SK-N-DZ (cell line): ENCODE measurements around the gene STOML2.

Source experiments
- DNase-seq: peaks from one replicate; pipeline ENCODE4 v3.0.0-alpha.2; 2015; ENCODE audit warnings: low spot score

The STOML2 gene

DNA sequence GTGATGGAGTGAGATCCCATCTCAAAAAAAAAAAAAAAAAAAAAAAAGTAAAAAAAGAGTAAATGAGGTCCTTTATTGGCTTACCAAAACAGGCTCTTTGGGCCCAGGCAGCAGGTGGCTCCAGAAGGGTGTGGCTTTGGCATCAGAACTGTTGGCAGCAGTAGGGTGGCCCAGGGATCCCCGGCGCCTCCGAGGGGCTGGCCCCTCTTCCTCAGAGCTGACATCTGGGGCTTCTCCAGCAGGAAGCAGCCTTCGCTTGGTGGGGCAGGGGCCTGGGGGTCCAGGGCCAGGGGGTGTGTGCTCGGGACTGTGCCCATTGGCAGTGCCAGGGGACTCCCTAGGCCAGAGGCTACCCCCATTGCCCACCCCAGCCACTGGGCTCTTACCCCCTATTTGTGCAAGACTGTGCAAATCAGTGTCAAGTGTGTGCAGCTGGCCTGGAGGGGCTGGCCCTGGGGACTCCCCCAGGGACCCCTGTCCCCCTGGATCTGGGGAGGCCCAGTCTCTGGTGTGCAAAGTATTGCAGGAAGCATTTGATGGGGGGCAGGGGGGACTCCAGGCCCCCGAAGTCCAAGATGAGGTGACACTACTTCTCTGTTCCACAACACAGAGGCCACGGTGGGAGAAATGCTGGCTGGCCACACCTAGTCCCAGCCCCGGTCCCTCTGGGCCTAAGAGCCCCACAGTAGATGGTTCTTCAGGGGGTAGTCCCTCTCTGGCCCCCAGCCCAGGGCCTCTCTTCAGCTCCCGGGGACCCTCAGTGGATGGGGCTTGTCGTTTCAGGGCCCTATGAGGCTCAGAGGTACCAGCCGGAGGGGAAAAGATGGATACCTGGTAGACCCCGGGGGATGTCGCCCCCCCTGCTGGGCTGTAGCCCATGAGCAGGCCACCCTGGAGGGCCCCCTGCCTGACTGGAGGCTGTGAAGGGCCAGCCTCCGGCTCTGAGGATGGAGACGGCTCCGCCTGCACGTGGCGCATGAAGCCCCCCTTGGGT lies 4.7 kb upstream of the STOML2 start:
- no peak for DNase-seq

DNA sequence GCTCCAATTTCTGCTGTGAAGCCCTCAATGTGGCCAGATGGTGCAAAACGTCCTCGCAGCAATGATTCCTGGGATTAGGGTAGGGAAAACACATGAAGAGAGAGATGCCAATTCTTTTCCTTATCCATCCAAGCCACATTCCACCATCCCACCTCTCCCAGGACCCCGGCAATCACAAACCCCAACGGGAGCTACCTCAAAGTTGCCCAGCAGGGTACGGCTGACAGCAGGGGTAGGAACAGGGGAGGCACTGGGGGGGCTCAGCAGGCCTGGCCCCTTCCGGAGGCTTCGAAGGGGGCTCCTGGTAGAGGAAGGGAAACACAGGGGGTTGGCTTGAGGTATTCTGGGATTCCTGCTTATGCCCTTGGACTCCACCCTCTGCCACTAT lies 3.4 kb upstream of the STOML2 start:
- DNase-seq: no peak

- no peak for DNase-seq
Observed at GRCh38 chr9:35105571-35106342, 2.8 kb upstream of the STOML2 start.

GRCh38 chr9:35105126-35105525 lies 2.2 kb upstream of the STOML2 start:
- no peak for DNase-seq

- DNase-seq: no peak
Observed at GRCh38 chr9:35104586-35104985, 1.7 kb upstream of the STOML2 start.

DNA sequence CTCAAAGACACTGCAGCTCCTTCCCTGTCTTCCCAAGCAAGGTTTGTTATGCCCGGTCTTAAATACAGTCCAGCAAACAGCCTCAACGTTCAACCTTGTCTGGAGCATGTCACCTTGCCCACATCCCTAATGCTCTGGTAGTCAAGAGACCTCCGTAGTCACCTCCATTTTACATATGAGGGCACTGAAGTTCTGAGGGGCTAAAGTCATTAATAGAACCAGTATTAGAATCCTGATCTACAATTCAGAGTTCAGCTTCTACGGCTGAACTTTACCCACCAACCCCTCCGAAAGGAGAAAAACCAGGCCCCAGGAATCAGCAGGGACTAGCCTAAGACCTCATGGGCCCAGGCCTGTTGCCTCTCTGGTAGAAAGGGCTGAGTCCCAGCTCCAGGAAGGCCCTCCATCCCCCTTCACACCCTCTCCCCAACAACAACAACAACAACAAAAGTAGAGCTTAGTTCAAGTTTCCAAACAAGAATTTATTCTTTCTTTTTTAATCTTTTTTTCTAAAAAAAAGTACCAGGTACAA lies 795 bp upstream of the STOML2 start:
- DNase-seq: no peak

DNA sequence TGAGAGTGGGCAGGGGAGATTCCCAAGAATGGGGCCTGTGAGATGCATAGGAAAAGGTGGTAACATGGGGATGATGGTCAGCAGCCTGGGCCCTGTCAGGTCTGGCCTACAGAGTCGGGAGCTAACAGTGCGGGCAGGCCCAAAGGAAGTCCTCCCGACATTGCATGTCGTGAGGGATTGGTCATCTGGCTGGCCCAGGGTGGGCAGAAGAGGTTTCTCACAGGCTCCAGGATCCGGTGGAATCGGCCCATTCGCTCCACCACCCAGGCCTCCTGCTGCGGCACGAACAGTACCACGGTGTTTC lies 514 bp downstream of the STOML2 start:
- DNase-seq: no peak

- no peak for DNase-seq
Observed at GRCh38 chr9:35097573-35097972, 5.4 kb downstream of the STOML2 start.

- DNase-seq: peak; percentile 89
Observed at GRCh38 chr9:35096035-35096849, 6.7 kb downstream of the STOML2 start, which contains the start of gene PIGO. TSS of gene PIGO (minus strand) at chr9:35096591. CDS start at chr9:35095565, 1,026 bp downstream.

- no peak for DNase-seq
Observed at GRCh38 chr9:35091536-35091935, 11.4 kb downstream of the STOML2 start.

- no peak for DNase-seq
Observed at GRCh38 chr9:35089434-35089833, 13.5 kb downstream of the STOML2 start.

GRCh38 chr9:35085078-35085477 lies 17.9 kb downstream of the STOML2 start:
- no peak for DNase-seq

DNA sequence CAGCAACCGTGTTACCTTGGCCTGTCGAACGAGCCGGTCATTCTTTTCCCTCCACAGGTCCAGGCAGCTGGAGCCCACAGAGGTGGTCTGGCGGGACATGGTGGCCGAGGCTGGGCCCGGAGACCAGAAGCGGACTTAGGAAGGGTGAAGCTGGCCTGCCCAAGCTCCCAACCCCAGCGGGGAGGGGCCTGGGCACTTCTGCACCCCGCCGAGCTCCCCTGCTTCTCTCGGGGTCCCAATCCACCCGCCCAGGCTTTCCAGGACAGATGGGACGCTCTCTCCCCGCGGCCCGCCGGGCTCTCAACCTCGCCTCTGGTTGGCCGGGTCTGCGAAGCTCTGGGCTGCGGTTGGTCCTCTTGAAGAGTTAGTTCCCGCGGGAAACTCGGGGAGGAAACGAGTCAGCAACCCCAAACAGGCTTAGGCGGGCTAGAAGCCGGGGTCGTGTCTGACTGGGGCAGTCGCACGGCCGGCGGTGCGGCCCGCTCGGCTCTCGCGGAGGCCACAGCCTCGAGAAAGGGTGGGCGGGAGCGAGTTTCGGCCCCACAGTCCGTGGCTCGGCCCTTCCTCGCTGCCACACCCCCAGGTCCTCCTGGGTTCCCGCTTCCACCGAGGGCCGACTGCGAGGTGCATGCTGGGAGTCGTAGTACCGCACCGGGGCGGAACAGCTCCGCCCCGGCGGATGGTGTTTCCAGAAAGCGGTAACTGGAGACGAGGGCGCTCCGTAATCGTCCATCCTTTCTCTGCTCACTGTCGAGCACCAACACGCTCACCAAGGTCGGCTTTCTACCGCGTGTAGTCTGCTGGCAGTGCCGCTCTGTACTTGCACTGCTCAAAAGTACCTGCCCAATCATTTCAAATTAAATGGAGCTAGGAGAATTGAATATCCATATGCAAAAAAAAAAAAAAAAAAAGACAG lies 23.2 kb downstream of the STOML2 start, which contains the start of gene FANCG:
Gene FANCG, minus strand, starts transcription at position 517 of the 916 bp plus-strand sequence. Its CDS starts 418 bp downstream, at position 99.
- DNase-seq: peak; percentile 95

- DNase-seq: no peak
Observed at GRCh38 chr9:35079041-35079425, 23.9 kb downstream of the STOML2 start.

DNA sequence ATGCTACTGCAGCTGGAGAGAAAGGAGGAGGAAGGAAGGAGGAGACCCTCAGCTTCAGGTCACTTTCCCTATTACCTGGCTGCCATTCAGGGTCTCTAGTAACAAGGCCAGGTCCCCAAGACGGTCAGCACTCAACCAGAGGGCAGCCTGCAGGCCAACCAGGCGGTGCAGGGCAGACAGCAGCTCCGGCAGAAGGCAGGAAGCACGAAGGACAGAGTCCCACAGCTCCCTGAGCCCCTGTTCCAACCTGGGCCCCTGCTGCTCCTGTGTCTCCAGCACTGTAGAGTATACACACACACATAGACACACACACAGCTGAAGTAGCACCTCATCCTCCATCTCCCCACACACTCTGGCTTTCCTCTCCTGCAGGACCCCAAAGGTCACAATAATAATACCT lies 24.9 kb downstream of the STOML2 start:
- no peak for DNase-seq

- DNase-seq: no peak
Observed at GRCh38 chr9:35076848-35077247, 26.1 kb downstream of the STOML2 start.

DNA sequence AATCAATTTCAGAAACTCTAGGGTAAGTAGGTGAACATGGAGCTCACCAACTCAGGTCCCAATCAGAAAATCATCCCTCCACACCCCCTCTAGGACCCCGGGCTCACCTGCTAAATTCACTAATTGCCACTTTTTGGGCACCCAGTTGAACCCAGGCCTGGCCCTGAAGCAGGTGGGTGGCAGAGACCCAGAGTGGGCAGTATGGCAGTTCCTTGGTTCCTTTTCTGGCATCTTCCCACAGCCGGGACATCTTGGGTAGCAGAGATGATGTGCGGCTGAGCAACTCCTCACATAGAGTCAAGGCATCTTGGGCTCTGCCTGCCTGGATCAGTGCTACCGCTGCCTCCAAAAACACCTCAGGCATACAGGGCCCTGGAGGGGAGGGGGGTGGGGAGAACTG lies 27.6 kb downstream of the STOML2 start:
- DNase-seq: no peak

- no peak for DNase-seq
Observed at GRCh38 chr9:35074791-35075190, 28.1 kb downstream of the STOML2 start.

- DNase-seq: no peak
Observed at GRCh38 chr9:35074141-35074540, 28.8 kb downstream of the STOML2 start.

GRCh38 chr9:35073279-35073612 lies 29.7 kb downstream of the STOML2 start:
- DNase-seq: no peak
